Activated CD4-positive, alpha-beta memory T cell treated with anti-CD3 and anti-CD28 coated beads for 36 hours (primary cell): ENCODE data around the gene SEMA7A. TPM values are rescaled to one million over a fixed set of nuclear protein-coding genes. Genes with fewer than 3 reads are reported as not detected.
"Not testable (repeated sequence)": the region's sequence is repeated elsewhere in the genome, so short reads cannot be mapped to it uniquely, and the experiment has no call there.

Experiments
- CTCF ChIA-PET: fragments of 350-600 bp; sonication (Branson Sonifier 250); formaldehyde crosslinking; loops from one replicate; lab custom pipeline; 2021; ENCODE audit warnings: antibody characterized with exemption, inconsistent platforms; lab: Charles Lee
- POLR2A ChIA-PET: fragments of 350-600 bp; sonication (Branson Sonifier 250); formaldehyde crosslinking; loops from one replicate; lab custom pipeline; 2021; ENCODE audit warnings: antibody characterized with exemption; lab: Charles Lee
- DNase-seq: peaks from one replicate; pipeline ENCODE4 v3.0.0-alpha.2; 2020
- H3K27ac Mint-ChIP-seq: one replicate; pipeline ENCODE4 v1.8.0; 2021; ENCODE audit warnings: mixed read lengths
- H3K27me3 Mint-ChIP-seq: one replicate; pipeline ENCODE4 v1.8.0; 2021; ENCODE audit warnings: mixed read lengths
- H3K36me3 Mint-ChIP-seq: one replicate; pipeline ENCODE4 v1.8.0; 2021; ENCODE audit warnings: mixed read lengths
- H3K4me1 Mint-ChIP-seq: one replicate; pipeline ENCODE4 v1.8.0; 2021; ENCODE audit warnings: low read depth, mixed read lengths
- H3K4me3 Mint-ChIP-seq: one replicate; pipeline ENCODE4 v1.8.0; 2021; ENCODE audit warnings: mild to moderate bottlenecking, mixed read lengths
- H3K9me3 Mint-ChIP-seq: one replicate; pipeline ENCODE4 v1.8.0; 2021; ENCODE audit warnings: mixed read lengths
- intact Hi-C: fragments of 100-400 bp; cut with micrococcal nuclease; formaldehyde crosslinking; loops from one replicate; pipeline ENCODE4 v1.15.1; 2023
- total RNA-seq, 2 experiments: library from RNA; stranded (reverse); gene quantifications; one replicate each; pipeline ENCODE4 v1.2.3, GENCODE V29; 2021

Gene SEMA7A
- total RNA-seq, 2 experiments from 2014 or later, result 65.9 to 68.4 TPM

DNA sequence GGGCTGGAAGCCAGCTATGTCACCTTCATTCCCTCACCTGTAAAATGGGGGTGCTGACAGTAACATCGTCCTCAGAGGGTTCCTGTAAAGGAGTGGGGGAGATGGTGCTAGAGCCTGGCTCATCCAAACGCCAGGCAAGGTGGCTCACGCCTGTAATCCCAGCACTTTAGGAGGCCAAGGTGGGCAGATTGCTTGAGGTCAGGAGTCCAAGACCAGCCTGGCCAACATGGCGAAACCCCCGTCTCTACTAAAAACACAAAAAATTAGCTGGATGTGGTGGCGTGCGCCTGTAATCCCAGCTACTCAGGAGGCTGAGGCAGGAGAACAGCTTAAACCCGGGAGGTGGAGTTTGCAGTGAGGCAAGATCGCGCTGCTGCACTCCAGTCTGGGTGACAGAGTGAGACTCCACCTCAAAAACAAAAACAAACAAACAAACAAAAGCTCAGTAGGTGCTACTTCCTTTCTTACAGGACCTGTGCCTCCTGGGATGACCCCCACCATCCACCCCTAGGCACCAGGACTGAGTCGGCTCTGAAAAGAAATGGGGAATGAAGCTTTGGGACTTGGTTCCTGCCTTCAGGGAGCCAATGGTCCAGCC lies 43.6 kb downstream of the SEMA7A start:
- peak overlapping the region; percentile 77 for H3K27ac Mint-ChIP-seq
- POLR2A ChIA-PET, result interaction anchor here (1.7 kb wide), 1 partner anchor 13 kb away, joined by 5 read pairs; no protein-coding TSS in a partner anchor
- intact Hi-C loops, DNase-seq, H3K9me3 Mint-ChIP-seq, H3K36me3 Mint-ChIP-seq, H3K27me3 Mint-ChIP-seq: not testable (repeated sequence)
- CTCF ChIA-PET, result interaction anchor here (0.9 to 4.9 kb wide), 2 partner anchors 8 to 42 kb away, joined by 3 to 27 read pairs; no protein-coding TSS in a partner anchor
- H3K4me3 Mint-ChIP-seq, result peak overlapping the region; percentile 46
- peaks cover 49% of the 10 kb centered on the region for H3K4me1 Mint-ChIP-seq

DNA sequence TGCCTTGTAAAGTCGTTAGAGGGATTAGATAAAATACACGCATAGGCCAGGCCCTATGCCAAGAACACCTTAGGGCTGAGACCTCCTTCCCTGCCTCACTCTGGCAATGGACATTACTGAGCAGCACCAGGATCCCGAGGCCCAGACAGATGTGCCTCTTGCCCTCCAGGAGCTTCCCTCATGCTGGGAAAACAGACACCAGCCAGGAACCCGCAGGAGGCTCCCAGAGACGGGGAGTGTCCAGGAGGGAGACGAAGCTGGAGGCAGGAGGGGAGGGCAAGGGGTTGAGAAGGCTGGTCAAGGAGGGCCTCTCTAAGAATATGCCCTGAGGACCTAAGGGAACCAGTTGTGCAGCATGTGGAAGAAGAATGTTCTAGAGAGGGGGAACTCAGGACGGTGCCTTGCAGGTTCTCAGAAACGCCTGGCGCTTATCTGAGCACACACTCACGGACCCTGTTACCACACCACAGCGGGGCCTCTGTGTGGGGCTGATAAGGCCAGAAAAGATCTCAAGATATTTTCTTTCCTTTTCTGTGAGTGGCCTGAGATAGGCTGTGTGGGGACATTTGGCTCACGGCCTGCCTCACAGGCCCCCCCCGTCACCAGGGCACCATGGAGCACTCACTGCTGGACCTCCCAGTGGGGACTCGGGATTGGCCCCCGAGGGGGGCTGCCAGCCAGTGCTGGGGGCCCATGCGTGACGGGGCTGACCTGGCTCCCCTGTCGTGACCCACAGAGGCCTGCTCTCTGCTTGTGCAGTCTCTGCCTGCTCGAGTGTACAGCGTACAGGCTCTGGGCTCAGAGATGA lies 44.3 kb downstream of the SEMA7A start:
- no peaks in the 10 kb centered on the region for H3K9me3 Mint-ChIP-seq
- POLR2A ChIA-PET, result interaction anchor here (1.3 to 1.7 kb wide), 2 partner anchors 13 to 14 kb away, joined by 4 to 5 read pairs; no protein-coding TSS in a partner anchor
- intact Hi-C loops, result no loop called here
- DNase-seq, result no peak
- H3K4me3 Mint-ChIP-seq, result peak overlapping the region; percentile 14
- peak overlapping the region; percentile 77 for H3K27ac Mint-ChIP-seq
- CTCF ChIA-PET, result interaction anchor here (1.8 kb wide), 1 partner anchor 50 kb away, joined by 6 read pairs; no protein-coding TSS in a partner anchor
- peaks cover 53% of the 10 kb centered on the region for H3K4me1 Mint-ChIP-seq
- H3K36me3 Mint-ChIP-seq, result no peaks in the 10 kb centered on the region
- H3K27me3 Mint-ChIP-seq, result no peaks in the 10 kb centered on the region

DNA sequence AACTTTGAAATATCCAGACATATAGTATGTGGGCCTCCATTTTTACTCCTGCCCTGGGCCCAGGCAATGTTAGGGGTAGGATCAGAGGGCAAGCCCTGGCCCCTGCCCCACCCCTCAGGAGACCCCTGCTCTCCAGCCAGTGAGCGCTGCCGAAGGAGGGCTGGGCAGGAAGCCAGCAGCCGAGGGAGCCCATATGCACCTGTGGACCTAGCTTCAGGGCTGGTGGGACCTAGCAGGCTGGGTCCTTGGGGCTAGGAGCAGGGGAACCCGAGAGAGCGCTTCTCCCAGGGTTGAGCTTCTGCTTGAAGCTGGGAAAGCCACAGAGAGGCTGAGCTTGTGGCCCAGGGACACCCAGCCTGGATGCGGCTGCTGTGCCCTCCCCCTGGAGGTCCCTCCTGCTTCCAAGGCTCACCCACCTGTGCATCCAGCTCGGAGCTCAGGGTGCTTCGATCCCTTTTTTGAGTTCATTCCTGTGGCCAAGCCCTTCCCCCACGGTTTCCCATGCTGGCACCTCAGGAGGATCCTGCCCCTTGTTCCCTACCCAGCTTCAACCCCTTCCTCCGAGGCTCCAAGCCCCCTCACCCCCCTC lies 45.3 kb downstream of the SEMA7A start:
- Mint-ChIP-seq H3K27me3 (no peaks in the 10 kb centered on the region), H3K36me3 (no peaks in the 10 kb centered on the region), H3K4me1 (peaks cover 58% of the 10 kb centered on the region), H3K4me3 (no peak overlapping the region), H3K9me3 (no peaks in the 10 kb centered on the region), H3K27ac (no peak overlapping the region)
- CTCF ChIA-PET, result interaction anchor here (0.7 to 1.8 kb wide), 3 partner anchors 14 to 1328 kb away, joined by 3 to 6 read pairs (median 3); no protein-coding TSS in a partner anchor
- intact Hi-C loops, result no loop called here
- POLR2A ChIA-PET, result interaction anchor here (1.3 kb wide), 1 partner anchor 14 kb away, joined by 4 read pairs; no protein-coding TSS in a partner anchor
- DNase-seq, result no peak

DNA sequence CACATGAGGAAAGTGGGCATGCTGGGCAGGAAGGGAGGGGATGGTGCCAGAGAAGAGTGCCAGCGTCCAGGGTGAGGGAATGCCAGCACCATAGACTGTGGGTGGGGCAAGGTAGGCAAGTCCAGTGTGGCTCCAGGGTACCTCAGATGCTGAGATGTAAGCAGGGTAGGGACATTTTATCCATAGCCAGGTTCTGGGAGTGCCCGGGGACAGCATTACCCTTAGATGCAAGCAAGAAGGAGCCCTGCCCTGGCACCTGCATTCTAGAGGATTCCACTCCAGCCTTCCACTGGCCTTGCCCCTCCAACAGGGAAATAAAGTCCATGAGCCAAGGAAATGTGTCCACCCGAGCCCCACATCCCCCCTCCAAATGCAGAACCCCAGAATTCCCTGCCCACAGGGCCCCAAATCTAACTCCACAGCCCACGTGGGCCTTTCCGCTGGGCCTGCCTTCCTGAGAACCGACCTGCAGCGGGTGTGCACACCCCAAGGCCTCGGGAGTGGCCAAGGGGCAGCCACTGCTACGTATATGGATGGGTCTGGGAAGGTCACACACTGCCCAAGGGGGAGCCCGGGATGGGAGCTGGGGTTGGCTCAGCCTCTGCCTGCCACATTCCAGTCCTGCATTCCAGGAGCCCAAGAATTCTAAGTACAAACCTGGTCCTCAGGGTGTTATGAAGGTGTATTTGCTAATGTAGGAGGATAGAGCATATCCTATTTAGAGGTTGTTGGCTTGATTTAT lies 46.0 kb downstream of the SEMA7A start:
- no peaks in the 10 kb centered on the region for H3K27me3 Mint-ChIP-seq
- POLR2A ChIA-PET, result interaction anchor here (1.3 kb wide), 1 partner anchor 14 kb away, joined by 4 read pairs; no protein-coding TSS in a partner anchor
- H3K4me1 Mint-ChIP-seq, result peaks cover 62% of the 10 kb centered on the region
- CTCF ChIA-PET, result interaction anchor here (1.0 to 1.8 kb wide), 3 partner anchors 13 to 52 kb away, joined by 3 to 6 read pairs (median 4); no protein-coding TSS in a partner anchor
- intact Hi-C loops, result no loop called here
- no peak for DNase-seq
- no peak overlapping the region for H3K27ac Mint-ChIP-seq
- no peak overlapping the region for H3K4me3 Mint-ChIP-seq
- no peaks in the 10 kb centered on the region for H3K36me3 Mint-ChIP-seq
- no peaks in the 10 kb centered on the region for H3K9me3 Mint-ChIP-seq

DNA sequence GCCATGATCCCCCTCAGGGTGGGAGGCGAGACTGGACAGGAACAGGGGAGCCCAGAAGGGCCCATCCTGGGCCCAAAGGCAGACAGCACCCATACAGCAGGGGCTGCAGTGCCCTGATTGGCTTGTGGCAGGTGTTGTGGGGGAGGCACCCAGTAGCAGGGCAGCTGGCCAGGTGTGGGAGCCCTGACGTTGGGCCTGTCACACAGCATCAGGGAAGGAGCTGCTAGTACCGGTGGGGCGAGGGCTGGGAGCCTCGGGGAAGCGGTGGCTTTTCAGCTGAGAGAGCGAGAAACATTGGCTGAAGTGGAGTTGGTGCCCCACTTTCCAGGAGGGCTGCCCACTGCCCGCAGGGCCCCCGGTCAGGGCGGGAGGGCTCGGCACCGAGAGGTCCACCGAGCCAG lies 46.6 kb downstream of the SEMA7A start:
- no peaks in the 10 kb centered on the region for H3K36me3 Mint-ChIP-seq
- no peaks in the 10 kb centered on the region for H3K9me3 Mint-ChIP-seq
- ChIA-PET POLR2A (no interaction called here), CTCF (interaction anchor here (0.7 to 1.4 kb wide), 2 partner anchors 52 to 229 kb away, joined by 3 to 4 read pairs; no protein-coding TSS in a partner anchor)
- peaks cover 62% of the 10 kb centered on the region for H3K4me1 Mint-ChIP-seq
- H3K27me3 Mint-ChIP-seq, result no peaks in the 10 kb centered on the region
- no peak overlapping the region for H3K27ac Mint-ChIP-seq
- no peak overlapping the region for H3K4me3 Mint-ChIP-seq
- DNase-seq, result no peak
- intact Hi-C loops, result no loop called here

DNA sequence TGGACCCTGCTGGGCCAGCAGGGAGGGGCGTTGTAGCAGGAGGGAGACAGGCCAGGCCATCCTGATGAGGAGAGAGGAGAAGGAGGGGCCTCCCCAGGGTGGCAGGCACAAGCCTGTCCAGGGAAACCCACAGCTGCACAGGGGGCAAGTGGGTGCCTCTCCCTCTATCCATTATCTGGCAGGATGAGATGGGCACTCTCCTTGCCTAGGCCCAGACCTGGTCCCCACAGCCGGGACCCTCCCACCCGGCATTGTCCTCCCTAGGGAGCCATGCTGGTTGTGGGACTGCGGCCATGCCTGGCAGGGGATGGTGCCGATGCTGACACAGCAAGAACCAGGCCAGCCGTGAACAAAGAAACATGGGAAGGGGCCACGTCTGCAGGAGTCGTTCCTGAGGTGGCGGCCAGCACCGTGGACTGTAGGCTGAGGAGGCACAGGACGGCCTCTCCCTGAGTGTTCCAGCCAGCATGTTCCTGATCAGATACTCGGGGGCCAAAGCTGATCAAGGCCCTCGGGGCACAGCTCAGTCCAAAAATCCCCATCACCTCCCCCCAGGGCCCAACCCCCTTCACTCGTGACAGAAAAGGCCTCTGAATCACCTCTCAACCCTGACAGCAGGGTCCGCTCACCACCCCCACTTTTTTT lies 47.1 kb downstream of the SEMA7A start:
- Mint-ChIP-seq H3K4me1 (peaks cover 62% of the 10 kb centered on the region), H3K27me3 (no peaks in the 10 kb centered on the region), H3K36me3 (no peaks in the 10 kb centered on the region), H3K4me3 (no peak overlapping the region), H3K27ac (peak overlapping the region; percentile 42), H3K9me3 (no peaks in the 10 kb centered on the region)
- intact Hi-C loops, result no loop called here
- ChIA-PET POLR2A (interaction anchor here (2.8 kb wide), 1 partner anchor 9 kb away, joined by 23 read pairs; no protein-coding TSS in a partner anchor), CTCF (interaction anchor here (0.7 to 6.8 kb wide), 4 partner anchors 11 to 230 kb away, joined by 3 to 93 read pairs (median 17); no protein-coding TSS in a partner anchor)
- DNase-seq, result no peak

DNA sequence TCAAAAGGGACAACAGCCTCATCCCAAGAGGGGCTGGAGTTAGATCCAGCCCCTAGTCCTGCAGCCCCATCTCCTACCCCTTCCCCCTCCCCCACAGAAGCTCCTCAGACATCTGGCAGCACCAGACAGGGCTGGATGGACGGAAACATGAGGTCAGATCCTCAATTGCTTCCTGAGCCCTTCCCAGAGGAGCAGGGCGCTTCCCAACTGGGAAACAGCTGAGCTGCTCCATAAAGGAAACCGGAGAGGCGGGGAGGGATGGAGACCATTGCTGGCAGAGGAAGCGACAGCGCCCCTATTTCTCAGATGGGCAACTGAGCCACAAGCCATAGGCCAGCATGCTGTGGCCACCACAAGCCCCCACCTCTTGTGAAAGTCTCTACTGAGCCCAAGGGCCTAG lies 48.0 kb downstream of the SEMA7A start:
- peak overlapping the region; percentile 94 for H3K27ac Mint-ChIP-seq
- ChIA-PET POLR2A (interaction anchor here (1.1 to 4.7 kb wide), 4 partner anchors 10 to 76 kb away, joined by 3 to 85 read pairs (median 20); partner anchors contain the start of genes SEMA7A and UBL7), CTCF (interaction anchor here (1.5 to 17.3 kb wide), 5 partner anchors 9 to 104 kb away, joined by 3 to 652 read pairs (median 30); partner anchors contain the start of gene SEMA7A)
- no peak overlapping the region for H3K4me3 Mint-ChIP-seq
- no peaks in the 10 kb centered on the region for H3K27me3 Mint-ChIP-seq
- H3K36me3 Mint-ChIP-seq, result no peaks in the 10 kb centered on the region
- no peak for DNase-seq
- intact Hi-C loops, result no loop called here
- H3K4me1 Mint-ChIP-seq, result peaks cover 59% of the 10 kb centered on the region
- H3K9me3 Mint-ChIP-seq, result no peaks in the 10 kb centered on the region

DNA sequence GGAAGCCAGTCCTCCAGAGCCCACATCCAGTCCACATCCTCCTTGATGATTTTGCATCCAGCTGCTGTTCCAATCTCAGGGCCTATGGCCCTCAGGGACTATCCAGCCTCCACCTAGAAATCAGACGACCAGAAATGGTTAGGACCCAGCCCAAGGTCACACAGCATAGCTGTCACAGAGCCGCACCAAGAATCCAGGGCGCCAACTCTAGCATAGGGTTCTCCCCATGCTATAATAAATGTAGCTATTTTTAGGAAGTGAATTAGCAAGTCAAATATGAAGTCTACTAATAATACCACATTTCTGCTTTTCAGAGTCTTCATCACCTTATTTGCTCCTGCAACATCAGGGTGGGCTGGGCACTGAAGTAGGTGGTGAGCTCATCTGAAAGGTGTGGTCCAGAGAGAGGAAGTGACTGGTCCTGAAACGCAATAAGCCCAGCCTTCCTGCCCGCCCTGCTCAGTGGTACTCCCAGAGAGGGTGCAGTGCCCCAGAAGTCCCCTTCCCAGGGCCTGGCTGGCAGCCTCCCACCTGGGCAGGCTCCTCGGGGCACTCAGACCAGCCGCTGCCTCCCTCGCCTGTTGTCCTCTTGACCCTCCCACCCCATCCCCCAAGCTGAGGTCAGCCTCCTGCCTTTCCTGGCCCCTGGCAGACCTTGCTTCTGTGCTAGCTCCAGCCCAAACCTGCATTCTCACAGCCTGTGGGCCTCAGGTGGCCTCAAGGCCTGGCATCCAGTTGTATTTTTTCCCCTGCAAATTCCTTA lies 48.7 kb downstream of the SEMA7A start:
- H3K27me3 Mint-ChIP-seq, result no peaks in the 10 kb centered on the region
- peak overlapping the region; percentile 38 for H3K4me3 Mint-ChIP-seq
- no peaks in the 10 kb centered on the region for H3K36me3 Mint-ChIP-seq
- CTCF ChIA-PET, result interaction anchor here (0.6 to 17.3 kb wide), 9 partner anchors 9 to 572 kb away, joined by 3 to 652 read pairs (median 8); partner anchors contain the start of genes SEMA7A and UBL7
- no peaks in the 10 kb centered on the region for H3K9me3 Mint-ChIP-seq
- intact Hi-C loops, result loop anchor here (1.0 to 5.0 kb wide), 3 partner anchors 11 to 402 kb away; no protein-coding TSS in a partner anchor
- H3K4me1 Mint-ChIP-seq, result peaks cover 59% of the 10 kb centered on the region
- POLR2A ChIA-PET, result interaction anchor here (1.0 to 4.7 kb wide), 7 partner anchors 8 to 155 kb away, joined by 3 to 85 read pairs (median 3); partner anchors contain the start of genes SEMA7A and UBL7
- peak overlapping the region; percentile 94 for H3K27ac Mint-ChIP-seq
- DNase-seq, result peak; percentile 82

DNA sequence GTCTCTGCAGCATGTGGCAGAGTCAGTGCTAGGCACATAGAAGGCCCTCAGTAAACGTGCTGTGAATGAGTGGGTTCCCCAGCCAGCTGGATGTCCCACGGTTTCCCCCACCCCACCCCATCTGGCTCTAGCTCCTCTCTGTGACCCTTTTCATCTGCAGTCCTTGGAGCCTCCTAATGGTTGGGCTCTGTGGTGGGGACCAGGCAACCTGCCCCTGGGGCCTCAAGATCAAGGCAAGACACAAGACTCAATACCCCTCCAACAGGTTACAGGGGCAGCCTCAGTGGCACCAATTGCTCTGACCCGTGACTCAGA lies 49.2 kb downstream of the SEMA7A start:
- peak overlapping the region; percentile 94 for H3K27ac Mint-ChIP-seq
- intact Hi-C loops, result loop anchor here (1.0 to 5.0 kb wide), 3 partner anchors 12 to 403 kb away; no protein-coding TSS in a partner anchor
- H3K36me3 Mint-ChIP-seq, result no peaks in the 10 kb centered on the region
- no peaks in the 10 kb centered on the region for H3K27me3 Mint-ChIP-seq
- H3K4me3 Mint-ChIP-seq, result peak overlapping the region; percentile 38
- no peaks in the 10 kb centered on the region for H3K9me3 Mint-ChIP-seq
- CTCF ChIA-PET, result interaction anchor here (0.6 to 17.3 kb wide), 10 partner anchors 9 to 573 kb away, joined by 3 to 652 read pairs (median 8); partner anchors contain the start of genes SEMA7A and UBL7
- no peak for DNase-seq
- H3K4me1 Mint-ChIP-seq, result peaks cover 61% of the 10 kb centered on the region
- POLR2A ChIA-PET, result interaction anchor here (1.0 to 4.7 kb wide), 7 partner anchors 8 to 156 kb away, joined by 3 to 85 read pairs (median 3); partner anchors contain the start of genes SEMA7A and UBL7
